ENCODE results near the gene INPP5A.

DNA sequence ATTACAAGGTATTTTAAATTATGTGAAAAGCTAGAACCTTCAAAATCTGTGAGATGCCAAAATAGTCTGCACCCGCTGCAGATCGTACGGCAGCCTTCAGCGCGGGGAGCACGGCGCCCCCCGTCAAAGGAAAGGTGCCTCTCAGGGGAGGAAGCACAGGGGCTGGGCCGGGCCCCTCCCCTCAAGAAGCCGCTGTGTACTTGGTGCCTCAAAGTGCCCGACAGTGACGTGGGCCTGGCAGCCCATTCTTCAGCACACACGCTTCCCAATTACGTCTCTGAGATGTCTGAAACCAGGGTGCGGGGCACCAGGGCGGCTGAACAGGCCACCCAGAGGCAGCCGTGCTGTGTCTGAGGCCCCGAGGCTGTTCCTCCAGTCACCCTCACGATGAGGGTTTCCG is 116.1 kb downstream of the INPP5A start:
- TF ChIP-seq, protein P1, sequence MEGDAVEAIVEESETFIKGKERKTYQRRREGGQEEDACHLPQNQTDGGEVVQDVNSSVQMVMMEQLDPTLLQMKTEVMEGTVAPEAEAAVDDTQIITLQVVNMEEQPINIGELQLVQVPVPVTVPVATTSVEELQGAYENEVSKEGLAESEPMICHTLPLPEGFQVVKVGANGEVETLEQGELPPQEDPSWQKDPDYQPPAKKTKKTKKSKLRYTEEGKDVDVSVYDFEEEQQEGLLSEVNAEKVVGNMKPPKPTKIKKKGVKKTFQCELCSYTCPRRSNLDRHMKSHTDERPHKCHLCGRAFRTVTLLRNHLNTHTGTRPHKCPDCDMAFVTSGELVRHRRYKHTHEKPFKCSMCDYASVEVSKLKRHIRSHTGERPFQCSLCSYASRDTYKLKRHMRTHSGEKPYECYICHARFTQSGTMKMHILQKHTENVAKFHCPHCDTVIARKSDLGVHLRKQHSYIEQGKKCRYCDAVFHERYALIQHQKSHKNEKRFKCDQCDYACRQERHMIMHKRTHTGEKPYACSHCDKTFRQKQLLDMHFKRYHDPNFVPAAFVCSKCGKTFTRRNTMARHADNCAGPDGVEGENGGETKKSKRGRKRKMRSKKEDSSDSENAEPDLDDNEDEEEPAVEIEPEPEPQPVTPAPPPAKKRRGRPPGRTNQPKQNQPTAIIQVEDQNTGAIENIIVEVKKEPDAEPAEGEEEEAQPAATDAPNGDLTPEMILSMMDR (conservative IDR thresholded peaks at IDR 0.05; ENCODE audit: low read length) = no peak
- no peak for TF ChIP-seq EZH2phosphoT487 (IDR thresholded peaks at IDR 0.05; ENCODE audit: borderline replicate concordance)

Data from Loucy (cell line).